GM10266 (cell line): ENCODE measurements around the gene KRTDAP.

Experiments used
- DNase-seq: peaks from one replicate; pipeline ENCODE4 v3.0.0; 2012; ENCODE audit errors: extremely low spot score
- TF ChIP-seq, protein P1 (sequence below): IDR thresholded peaks from 2 replicates; pipeline ENCODE4 v1.5.1; 2012; ENCODE audit warnings: mild to moderate bottlenecking, low read depth; ENCODE audit not compliant: control insufficient read depth, insufficient read depth; ENCODE audit errors: missing control alignments

The KRTDAP gene, protein sequence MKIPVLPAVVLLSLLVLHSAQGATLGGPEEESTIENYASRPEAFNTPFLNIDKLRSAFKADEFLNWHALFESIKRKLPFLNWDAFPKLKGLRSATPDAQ

DNA sequence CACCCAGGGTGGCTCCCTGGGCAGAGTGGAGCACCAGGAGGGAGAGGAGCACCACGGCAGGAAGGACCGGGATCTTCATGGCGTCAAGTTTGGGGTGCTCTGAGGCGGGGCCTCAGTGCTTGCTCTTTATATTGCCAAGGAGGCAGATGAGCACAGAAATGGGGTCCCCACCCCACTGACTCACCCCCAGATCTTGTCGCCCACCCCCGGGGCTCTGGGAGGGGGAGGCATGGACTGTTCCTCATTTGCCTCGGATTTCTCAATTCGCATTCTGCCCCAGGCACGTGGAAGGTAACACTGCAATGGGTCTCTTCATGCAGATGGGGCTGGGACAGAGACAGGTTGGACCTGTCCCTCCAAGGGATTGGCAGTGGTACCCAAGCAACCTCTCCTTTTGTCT is at the start of gene KRTDAP:
Gene KRTDAP (minus strand): TSS at position 101 of the 400 bp plus-strand sequence. CDS start 22 bp downstream, at position 79.
- TF ChIP-seq, protein P1, sequence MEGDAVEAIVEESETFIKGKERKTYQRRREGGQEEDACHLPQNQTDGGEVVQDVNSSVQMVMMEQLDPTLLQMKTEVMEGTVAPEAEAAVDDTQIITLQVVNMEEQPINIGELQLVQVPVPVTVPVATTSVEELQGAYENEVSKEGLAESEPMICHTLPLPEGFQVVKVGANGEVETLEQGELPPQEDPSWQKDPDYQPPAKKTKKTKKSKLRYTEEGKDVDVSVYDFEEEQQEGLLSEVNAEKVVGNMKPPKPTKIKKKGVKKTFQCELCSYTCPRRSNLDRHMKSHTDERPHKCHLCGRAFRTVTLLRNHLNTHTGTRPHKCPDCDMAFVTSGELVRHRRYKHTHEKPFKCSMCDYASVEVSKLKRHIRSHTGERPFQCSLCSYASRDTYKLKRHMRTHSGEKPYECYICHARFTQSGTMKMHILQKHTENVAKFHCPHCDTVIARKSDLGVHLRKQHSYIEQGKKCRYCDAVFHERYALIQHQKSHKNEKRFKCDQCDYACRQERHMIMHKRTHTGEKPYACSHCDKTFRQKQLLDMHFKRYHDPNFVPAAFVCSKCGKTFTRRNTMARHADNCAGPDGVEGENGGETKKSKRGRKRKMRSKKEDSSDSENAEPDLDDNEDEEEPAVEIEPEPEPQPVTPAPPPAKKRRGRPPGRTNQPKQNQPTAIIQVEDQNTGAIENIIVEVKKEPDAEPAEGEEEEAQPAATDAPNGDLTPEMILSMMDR: no peak
- no peak for DNase-seq

DNA sequence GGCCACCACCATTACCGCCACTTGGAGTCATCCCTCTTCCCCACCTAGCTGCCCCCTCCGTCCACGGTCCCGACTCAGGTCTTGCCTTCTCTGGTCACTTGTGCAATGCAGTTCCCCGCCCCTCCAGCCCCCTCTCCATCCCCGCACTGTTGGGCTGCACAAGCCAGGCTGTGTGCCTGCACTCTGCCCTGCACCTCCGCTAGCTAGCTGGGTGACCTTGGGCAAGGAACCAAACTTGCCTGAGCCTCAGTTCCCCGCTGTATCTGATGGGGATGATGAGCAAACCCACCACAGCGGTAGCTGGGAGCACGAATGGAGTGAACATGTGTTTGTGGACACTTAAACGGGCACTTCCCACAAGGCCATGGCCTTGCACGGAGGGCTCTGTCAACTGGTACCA is 49.6 kb upstream of the KRTDAP start:
- DNase-seq: no peak
- TF ChIP-seq, protein P1: no peak

DNA sequence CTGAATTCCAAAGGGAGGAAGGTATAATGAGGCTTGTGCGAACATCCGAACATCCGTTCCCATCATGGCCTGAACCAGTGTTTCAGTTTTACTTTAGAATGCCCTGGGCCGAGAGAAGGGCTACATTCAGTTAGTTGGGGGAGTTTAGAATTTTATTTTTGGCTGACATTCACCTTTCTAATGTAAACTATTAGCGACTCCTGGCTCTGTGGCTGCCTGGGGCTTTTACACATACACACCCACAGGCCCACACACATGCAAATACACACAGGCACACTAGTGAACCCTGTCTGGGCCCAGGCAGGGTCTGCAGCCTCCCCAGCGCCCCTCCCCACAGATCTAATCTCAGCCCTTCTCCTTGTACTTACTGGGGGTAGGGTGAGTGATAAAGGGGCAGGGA is 49.0 kb upstream of the KRTDAP start:
- DNase-seq: no peak

DNA sequence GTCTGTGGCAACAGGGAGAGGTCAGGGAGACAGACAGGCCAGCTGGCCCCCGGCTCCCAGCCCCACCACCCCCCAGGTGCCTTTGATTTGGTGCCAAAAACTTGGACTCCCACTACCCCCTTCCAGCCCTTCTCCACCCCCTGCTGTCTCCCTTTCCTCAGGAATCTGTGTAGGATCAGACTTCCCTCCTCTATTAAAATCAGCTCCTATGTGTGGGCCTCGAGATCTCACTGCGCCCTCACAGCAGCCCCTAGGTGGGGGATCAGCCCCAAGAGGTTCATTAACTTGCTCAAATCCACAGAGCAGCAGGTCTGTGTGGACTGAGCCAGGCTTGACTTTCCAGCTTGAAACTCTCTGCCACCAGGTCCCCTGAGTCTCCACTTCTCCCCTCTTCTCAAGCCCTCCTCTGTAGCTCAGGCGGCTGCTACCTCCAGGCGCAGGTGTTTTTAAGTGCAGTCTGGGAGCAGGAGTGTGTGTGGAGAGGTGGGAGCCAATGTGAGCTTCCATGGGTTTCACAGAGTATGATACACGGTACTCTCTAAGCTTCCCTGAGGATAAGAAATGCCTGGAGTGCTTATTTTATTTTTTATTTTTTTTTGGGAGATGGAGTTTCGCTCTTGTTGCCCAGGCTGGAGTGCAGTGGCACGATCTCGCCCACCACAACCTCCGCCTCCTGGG is 44.7 kb upstream of the KRTDAP start:
- TF ChIP-seq, protein P1: no peak
- DNase-seq: no peak

More for the DNA sequence above, 49.0 kb upstream of the KRTDAP start:
- TF ChIP-seq, protein P1: no peak

DNA sequence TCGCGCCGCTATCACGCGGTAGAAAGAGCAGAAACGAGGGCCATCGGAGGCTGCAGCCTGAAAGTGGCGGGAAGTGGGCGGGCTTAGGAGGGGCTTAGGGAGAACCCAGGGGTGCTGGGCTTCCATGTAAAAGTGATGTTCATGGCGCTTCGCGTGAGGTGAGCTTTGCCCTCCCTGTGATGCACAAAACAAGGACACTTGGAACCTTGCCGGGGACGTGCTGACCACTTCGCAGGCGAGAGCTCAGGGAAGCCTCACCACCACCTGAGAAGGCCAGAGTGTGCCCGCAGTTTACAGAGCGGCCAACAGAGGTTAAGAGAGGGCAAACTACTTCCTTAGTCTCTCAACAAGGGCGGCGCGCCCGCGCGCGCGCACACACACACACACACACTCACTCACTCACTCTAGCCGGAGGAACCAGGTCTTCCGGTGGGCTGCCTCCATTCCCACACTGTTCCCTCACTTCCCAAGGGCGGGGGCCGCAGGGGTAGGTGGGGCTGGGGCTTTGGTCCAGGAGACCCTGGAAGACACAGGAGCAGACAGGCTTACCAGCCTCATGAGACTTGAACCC is 43.6 kb upstream of the KRTDAP start:
- TF ChIP-seq, protein P1: no peak
- DNase-seq: no peak

DNA sequence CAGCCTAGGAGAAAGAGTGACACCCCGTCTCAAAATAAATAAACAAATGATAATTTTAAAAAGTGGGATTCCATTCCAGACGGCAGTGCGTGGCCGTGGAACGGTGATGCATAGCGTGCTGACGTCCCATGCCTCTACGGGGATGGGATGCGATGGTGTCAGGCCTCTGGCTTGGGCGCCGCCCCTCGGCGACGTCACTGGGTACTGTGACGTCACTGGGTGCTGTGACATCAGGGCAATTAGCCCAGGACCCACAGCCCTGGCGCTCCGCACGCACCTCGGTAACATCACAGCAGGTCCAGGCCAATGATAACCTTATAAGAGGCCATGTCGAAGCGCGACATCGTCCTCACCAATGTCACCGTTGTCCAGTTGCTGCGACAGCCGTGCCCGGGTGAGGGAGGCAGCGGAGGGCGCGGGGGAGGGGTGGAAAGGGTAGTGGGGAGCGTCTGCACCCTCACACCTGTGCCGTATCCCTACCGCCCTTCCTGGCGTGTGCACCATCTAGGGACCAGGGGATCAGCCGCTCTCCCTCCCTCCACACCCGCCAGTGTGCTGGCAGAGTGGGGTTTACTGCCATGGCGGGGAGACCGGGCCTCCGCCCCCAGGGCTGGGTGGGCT is 43.0 kb upstream of the KRTDAP start, which contains the start of gene GAPDHS:
Gene GAPDHS (plus strand): TSS at position 256 of the 621 bp plus-strand sequence. CDS start 72 bp downstream, at position 328.
- TF ChIP-seq, protein P1: no peak
- no peak for DNase-seq
